Neural progenitor cell (in vitro differentiated cells): ENCODE results near the gene JPH3.

Experiments used
- CTCF ChIP-seq: fragments of 200-600 bp; sonication (generic); IDR thresholded peaks from 2 replicates; pipeline ENCODE4 v1.5.1; 2017; ENCODE audit warnings: antibody characterized with exemption, mild to moderate bottlenecking
- EZH2 ChIP-seq: fragments of 200-600 bp; sonication (generic); IDR thresholded peaks from 2 replicates; pipeline ENCODE4 v1.6.1; 2017; ENCODE audit warnings: antibody characterized with exemption, mild to moderate bottlenecking, moderate library complexity

- TF ChIP-seq CTCF (no peak), EZH2 (no peak)
These were observed 13.3 kb downstream of the JPH3 start for GRCh38 chr16:87615621-87616041.
